Spleen (tissue), 7 donors: ENCODE data around the gene SYNJ2.

ENCODE experiments used
- POLR2A ChIP-seq, 3 donors: fragments of 450-650 bp; IDR thresholded peaks; one replicate each; pipeline ENCODE4 v1.5.1; 2017; ENCODE audit warnings: antibody characterized with exemption in 3 of 3, mild to moderate bottlenecking in 1 of 3
- POLR2AphosphoS5 ChIP-seq, 3 donors: sonication (generic); formaldehyde crosslinking; IDR thresholded peaks; one replicate each; pipeline ENCODE4 v1.5.1; 2017; ENCODE audit warnings: antibody characterized with exemption in 3 of 3
- TF ChIP-seq, protein P1 (sequence below), 11 experiments: fragments of 200-600 bp in 7 of 11; fragments of 450-650 bp in 4 of 11; sonication (generic) in 4 of 11; IDR thresholded peaks in 8 of 11; conservative IDR thresholded peaks in 3 of 11; 1 replicate in 7 of 11; 2 replicates in 4 of 11; pipeline versions ENCODE4 v1.4.0 to v1.8.0; 2016 to 2021; ENCODE audit warnings: antibody characterized with exemption in 11 of 11, inconsistent platforms in 4 of 11, mild to moderate bottlenecking in 1 of 11
- donor health status: DM: no; HTN: no; CAD: no; lungs with moderate emphysema.
- donor health status: DM: no; HTN: no; CAD: no.
- donor health status: DM: no; HTN: no; CAD: no.

- TF ChIP-seq, protein P1, sequence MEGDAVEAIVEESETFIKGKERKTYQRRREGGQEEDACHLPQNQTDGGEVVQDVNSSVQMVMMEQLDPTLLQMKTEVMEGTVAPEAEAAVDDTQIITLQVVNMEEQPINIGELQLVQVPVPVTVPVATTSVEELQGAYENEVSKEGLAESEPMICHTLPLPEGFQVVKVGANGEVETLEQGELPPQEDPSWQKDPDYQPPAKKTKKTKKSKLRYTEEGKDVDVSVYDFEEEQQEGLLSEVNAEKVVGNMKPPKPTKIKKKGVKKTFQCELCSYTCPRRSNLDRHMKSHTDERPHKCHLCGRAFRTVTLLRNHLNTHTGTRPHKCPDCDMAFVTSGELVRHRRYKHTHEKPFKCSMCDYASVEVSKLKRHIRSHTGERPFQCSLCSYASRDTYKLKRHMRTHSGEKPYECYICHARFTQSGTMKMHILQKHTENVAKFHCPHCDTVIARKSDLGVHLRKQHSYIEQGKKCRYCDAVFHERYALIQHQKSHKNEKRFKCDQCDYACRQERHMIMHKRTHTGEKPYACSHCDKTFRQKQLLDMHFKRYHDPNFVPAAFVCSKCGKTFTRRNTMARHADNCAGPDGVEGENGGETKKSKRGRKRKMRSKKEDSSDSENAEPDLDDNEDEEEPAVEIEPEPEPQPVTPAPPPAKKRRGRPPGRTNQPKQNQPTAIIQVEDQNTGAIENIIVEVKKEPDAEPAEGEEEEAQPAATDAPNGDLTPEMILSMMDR (IDR thresholded peaks at IDR 0.05 in 8 of 11, conservative IDR thresholded peaks at IDR 0.05 in 3 of 11), result no peak
- TF ChIP-seq POLR2AphosphoS5 (IDR thresholded peaks at IDR 0.05) (no peak), POLR2A (IDR thresholded peaks at IDR 0.05) (no peak)
These were observed 104.4 kb downstream of the SYNJ2 start for GRCh38 chr6:158086054-158086503.
